Activated naive CD4-positive, alpha-beta T cell treated with anti-CD3 and anti-CD28 coated beads, Interleukin-2, amount 50 U/mL, for 72 hours (primary cell): Measurements from ENCODE around the gene CST7. TPM values are rescaled to one million over a fixed set of nuclear protein-coding genes. Genes with fewer than 3 reads are reported as not detected.
A peak's percentile ranks its signal among the peaks of the same experiment; 100 is the strongest.
"Not testable (repeated sequence)": the region's sequence is repeated elsewhere in the genome, so short reads cannot be mapped to it uniquely, and the experiment has no call there.

Source experiments
- ATAC-seq, 2 donors: fragments of 150-1000 bp; cut with Tn5 transposase; 2 replicates each; pipeline ENCODE4 v1.10.0; 2021; ENCODE audit warnings: mild to moderate bottlenecking in 2 of 2, moderate library complexity in 2 of 2
- DNase-seq, 2 donors: peaks; one replicate each; pipeline ENCODE4 v3.0.0; 2021 to 2022; ENCODE audit warnings: low spot score in 2 of 2
- H3K27ac Mint-ChIP-seq, 2 donors: one replicate each; pipeline ENCODE4 v1.8.0; 2022; ENCODE audit warnings: mild to moderate bottlenecking in 2 of 2, mixed read lengths in 2 of 2
- H3K36me3 Mint-ChIP-seq, 2 donors: one replicate each; pipeline ENCODE4 v1.8.0; 2022; ENCODE audit warnings: mixed read lengths in 2 of 2
- H3K9me3 Mint-ChIP-seq, 2 donors: one replicate each; pipeline ENCODE4 v1.8.0; 2022; ENCODE audit warnings: mixed read lengths in 2 of 2
- total RNA-seq, 2 donors: library from RNA; stranded (reverse); gene quantifications; one replicate each; pipeline ENCODE4 v1.2.3, GENCODE V29; 2022

The CST7 gene
- total RNA-seq, 2 donors from 2014 or later = 29.8 to 50.3 TPM

DNA sequence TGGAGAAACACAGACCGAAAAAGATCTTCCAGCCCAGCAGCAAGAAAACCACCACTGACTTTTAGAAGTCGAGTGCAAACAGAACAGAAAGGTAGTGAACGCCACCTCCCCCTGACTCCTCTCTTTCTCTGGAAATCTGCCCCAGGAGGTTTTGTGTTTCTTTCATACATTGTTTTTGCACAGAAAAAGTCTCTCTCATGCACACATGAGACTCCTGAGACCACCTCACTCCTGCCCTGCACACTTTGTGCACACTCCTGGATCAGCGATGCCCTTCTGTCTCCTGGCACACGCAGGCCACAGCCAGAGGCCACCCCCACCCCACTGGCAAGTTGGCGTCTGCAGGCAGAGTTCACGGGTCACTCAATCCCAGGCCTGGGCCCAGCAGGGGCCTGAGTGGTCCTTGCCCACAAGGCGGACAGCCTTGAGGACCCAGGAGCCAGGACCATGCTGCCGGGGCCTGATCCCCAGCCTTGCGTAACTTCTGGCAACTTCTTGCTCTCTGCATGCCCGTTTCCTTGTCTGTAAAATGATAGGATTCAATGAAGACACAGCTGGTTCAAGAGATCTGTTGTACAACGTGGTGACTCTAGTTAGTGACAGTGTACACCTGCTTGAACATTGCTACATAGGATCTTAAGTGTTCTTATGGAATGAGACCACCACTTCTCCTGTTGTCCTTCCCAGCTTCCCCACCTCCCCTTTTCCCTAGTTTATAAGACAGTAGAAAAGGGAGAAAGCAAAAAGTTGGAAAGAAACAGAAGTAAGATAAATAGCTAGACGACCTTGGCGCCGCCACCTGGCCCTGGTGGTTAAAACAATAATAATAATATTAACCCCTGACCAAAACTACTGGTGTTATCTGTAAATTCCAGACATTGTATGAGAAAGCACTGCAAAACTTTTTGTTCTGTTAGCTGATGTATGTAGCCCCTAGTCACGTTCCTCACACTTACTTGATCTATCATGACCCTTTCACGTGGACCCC is 30.2 kb upstream of the CST7 start:
- H3K36me3 Mint-ChIP-seq = peaks cover 8 to 9% of the 10 kb centered on the region in 2 donors
- no peak for DNase-seq
- peaks cover 0 to 5% of the 10 kb centered on the region in 2 donors for H3K9me3 Mint-ChIP-seq
- H3K27ac Mint-ChIP-seq = no peak overlapping the region
- ATAC-seq = peak in 1 of 2 donors; percentile 5

DNA sequence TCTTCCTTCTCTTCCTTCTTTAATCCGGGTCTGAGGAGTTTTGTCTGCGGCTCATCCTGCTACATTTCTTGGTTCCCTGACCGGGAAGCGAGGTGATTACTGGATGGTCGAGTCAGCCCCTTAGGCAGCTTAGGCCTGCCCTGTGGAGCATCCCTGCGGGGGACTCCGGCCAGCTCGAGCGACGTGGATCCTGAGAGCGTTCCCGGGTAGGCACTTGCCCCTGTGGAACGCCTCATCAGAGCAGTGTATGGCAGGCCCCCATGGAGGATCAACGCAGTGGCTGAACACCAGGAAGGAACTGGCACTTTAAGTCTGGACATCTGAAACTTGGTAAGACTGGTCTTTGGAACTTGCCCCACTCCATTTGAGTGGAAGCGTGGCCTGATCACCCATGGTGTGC is 29.4 kb upstream of the CST7 start:
- not testable (repeated sequence) for ATAC-seq, H3K36me3 Mint-ChIP-seq, DNase-seq, H3K27ac Mint-ChIP-seq, H3K9me3 Mint-ChIP-seq

DNA sequence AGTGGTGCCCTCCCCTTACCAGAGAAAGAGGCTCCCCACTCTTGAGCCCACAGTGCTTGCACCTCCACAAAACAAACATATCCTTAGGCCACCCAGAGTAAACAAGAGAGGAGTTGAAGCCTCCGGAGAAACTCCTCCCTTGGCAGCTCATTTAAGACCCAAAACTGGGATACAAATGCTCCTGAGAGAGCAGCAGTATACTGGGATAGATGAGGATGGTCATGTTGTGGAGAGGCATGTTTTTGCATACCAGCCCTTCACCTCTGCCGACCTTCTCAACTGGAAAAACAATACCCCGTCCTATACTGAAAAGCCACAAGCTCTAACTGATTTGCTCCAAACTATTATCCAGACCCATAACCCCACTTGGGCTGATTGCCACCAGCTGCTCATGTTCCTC is 28.4 kb upstream of the CST7 start:
- not testable (repeated sequence) for H3K9me3 Mint-ChIP-seq, H3K27ac Mint-ChIP-seq, ATAC-seq, DNase-seq, H3K36me3 Mint-ChIP-seq

DNA sequence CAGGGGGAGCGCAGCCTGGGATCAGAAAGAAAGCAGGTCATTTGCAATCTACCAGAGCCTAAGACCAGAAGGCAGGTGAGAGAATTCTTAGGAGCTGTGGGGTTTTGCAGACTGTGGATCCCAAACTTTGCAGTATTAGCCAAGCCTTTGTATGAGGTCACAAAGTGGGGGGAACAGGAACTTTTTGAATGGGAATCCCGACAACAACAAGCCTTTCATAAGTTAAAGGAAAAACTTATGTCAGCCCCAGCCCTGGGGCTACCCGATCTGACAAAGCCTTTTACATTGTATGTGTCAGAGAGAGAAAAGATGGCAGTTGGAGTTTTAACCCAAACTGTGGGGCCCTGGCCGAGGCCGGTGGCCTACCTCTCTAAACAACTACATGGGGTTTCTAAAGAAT is 19.8 kb upstream of the CST7 start:
- not testable (repeated sequence) for DNase-seq, H3K36me3 Mint-ChIP-seq, H3K9me3 Mint-ChIP-seq, ATAC-seq
- peak overlapping the region in 1 of 2 donors; percentile 40 for H3K27ac Mint-ChIP-seq

DNA sequence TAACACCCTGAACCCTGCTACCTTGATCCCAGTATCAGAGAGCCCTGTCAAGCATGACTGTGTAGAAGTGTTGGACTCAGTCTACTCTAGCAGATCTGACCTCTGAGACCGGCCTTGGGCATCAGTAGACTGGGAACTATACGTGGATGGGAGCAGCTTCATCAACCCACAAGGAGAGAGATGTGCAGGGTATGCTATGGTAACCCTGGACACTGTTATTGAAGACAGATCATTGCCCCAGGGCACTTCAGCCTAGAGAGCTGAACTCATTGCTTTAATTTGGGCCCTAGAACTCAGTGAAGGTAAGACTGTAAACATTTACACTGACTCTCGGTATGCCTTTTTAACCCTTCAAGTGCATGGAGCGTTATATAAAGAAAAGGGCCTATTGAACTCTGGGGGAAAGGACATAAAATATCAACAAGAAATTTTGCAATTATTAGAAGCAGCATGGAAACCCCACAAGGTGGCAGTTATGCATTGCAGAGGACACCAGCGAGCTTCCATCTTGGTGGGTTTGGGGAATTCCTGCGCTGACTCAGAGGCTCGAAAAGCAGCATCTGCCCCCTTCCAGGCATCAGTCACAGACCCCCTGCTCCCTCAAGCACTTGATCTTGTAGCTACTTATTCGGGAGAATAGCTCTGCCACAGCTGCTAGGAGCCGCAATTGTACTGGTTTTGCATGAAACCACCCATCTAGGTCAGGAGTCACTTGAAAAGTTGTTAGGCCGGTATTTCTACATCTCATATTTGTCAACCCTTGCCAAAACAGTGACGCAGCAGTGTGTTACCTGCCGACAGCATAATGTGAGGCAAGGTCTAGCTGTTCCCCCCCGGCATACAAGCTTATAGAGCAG is 19.0 kb upstream of the CST7 start:
- not testable (repeated sequence) for ATAC-seq, H3K27ac Mint-ChIP-seq, H3K36me3 Mint-ChIP-seq, H3K9me3 Mint-ChIP-seq, DNase-seq

- H3K9me3 Mint-ChIP-seq, DNase-seq, H3K36me3 Mint-ChIP-seq, ATAC-seq: not testable (repeated sequence)
- H3K27ac Mint-ChIP-seq = peak overlapping the region in 1 of 2 donors; percentile 68
Measured at GRCh38 chr20:24930724-24931688, 18.1 kb upstream of the CST7 start.

DNA sequence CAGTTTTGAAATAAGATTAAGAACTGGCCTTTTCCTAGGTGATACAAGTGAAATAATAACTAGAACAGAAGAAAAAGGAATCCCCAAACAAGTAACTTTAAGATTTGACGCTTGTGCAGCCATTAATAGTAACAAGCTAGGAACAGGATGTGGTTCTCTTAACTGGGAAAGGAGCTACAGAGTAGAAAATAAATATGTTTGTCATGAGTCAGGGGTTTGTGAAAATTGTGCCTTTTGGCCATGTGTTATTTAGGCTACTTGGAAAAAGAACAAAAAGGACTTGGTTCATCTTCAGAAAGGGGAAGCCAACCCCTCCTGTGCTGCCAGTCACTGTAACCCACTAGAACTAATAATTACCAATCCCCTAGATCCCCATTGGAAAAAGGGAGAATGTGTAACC is 17.2 kb upstream of the CST7 start:
- H3K27ac Mint-ChIP-seq = peak overlapping the region; percentile 29 to 68
- peaks cover 0 to 16% of the 10 kb centered on the region in 2 donors for H3K36me3 Mint-ChIP-seq
- DNase-seq, ATAC-seq: not testable (repeated sequence)
- H3K9me3 Mint-ChIP-seq = peaks cover 0 to 14% of the 10 kb centered on the region in 2 donors

- Mint-ChIP-seq H3K36me3 (peaks cover 3 to 16% of the 10 kb centered on the region in 2 donors), H3K9me3 (peaks cover 0 to 20% of the 10 kb centered on the region in 2 donors), H3K27ac (peak overlapping the region in 1 of 2 donors; percentile 25)
- ATAC-seq (no peak), DNase-seq (no peak)
Measured at GRCh38 chr20:24933266-24933908, 15.7 kb upstream of the CST7 start.

DNA sequence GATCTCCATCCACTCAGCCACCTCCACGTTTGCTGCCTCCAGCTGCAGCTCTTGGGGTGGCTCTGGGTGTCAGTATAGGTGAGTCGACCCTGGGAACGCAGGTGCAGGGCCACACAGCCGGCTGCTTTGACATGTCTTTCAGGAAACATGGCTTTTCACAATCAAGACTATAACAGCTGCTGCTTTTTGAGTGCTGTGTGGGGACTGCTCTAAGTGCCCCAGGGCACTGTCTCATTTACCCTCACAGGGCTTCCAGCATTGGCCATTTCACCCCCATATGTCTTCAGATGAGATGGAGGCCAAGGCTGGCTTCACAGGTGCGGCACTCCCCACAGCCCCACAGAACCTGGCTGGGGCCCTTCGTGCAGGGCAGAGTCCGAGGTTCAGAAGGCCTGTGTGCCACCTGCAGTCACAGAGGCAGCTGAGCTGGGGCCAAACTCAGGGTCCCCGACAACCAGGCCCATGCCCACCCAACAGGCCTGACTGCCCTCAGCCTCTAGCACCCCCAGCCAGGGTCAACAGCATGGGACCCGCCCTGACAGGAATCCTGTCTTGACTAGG is 14.9 kb upstream of the CST7 start:
- no peak for ATAC-seq
- no peak overlapping the region for H3K27ac Mint-ChIP-seq
- H3K36me3 Mint-ChIP-seq = peaks cover 4 to 16% of the 10 kb centered on the region in 2 donors
- DNase-seq = no peak
- peaks cover 0 to 20% of the 10 kb centered on the region in 2 donors for H3K9me3 Mint-ChIP-seq

DNA sequence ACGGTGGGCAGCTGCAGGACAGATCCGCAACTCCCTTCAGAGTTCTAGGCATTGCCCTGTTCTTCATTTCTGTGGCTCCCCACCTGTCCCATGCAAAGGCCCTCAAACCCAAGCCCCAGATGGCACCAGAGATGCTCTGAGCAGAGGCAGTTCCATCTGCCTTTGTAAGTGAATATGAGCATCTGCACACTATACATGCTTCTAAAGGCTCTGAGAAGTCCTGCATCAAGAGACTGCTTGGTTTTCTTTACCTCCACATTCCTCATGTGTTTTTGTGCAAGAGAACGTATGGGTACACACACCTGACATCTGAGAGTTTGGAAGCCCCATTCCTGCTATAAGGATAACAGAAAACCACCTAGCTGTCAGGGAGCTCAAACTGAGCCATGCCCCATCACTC is 14.4 kb upstream of the CST7 start:
- peaks cover 0 to 20% of the 10 kb centered on the region in 2 donors for H3K9me3 Mint-ChIP-seq
- H3K36me3 Mint-ChIP-seq = peaks cover 4 to 16% of the 10 kb centered on the region in 2 donors
- no peak overlapping the region for H3K27ac Mint-ChIP-seq
- no peak for ATAC-seq
- no peak for DNase-seq

GRCh38 chr20:24935140-24935539 is 13.9 kb upstream of the CST7 start:
- DNase-seq = no peak
- Mint-ChIP-seq H3K27ac (no peak overlapping the region), H3K9me3 (peaks cover 0 to 20% of the 10 kb centered on the region in 2 donors), H3K36me3 (peaks cover 4 to 17% of the 10 kb centered on the region in 2 donors)
- no peak for ATAC-seq

DNA sequence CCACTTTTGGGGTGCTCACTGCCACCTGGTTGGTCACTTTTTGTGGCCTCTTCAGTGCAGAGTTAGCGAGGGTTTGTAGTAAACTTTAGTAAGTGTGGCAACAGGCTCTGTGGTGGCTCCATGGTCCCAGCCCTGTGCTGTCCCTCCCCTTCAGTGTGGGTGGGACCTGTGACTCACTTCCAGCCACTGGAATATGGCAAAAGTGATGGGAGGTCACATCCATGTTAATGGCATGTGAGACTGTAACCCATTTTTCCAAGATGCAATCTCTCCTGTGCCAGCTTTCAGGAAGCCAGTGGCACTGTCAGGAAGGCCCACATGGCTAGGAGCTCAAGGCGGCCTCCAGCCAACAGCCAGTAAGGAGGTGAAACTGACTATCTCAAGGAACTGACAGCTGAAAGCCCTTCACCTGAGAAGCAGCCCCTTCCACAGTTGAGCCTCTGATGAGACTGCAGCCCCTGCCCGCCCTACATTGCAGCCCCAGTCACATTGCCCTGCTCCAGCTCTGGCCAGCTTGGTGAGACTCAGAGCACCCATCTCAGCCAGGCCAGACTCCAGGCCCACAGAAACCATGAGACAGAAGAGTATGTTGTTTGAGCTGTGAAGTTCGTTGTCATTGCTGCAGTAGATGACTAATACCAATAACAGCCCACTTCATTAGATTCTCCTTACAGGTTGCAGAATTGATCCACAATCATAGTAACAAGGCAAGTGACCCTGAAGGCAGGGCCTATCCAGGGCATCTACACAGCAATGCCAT is 13.1 kb upstream of the CST7 start:
- H3K27ac Mint-ChIP-seq = peak overlapping the region; percentile 29 to 59
- DNase-seq (no peak), ATAC-seq (peak; percentile 66 to 80)
- peaks cover 4 to 27% of the 10 kb centered on the region in 2 donors for H3K9me3 Mint-ChIP-seq
- peaks cover 9 to 25% of the 10 kb centered on the region in 2 donors for H3K36me3 Mint-ChIP-seq

GRCh38 chr20:24936526-24937407 is 12.3 kb upstream of the CST7 start:
- ATAC-seq (no peak), DNase-seq (no peak)
- peak overlapping the region; percentile 29 to 59 for H3K27ac Mint-ChIP-seq
- peaks cover 4 to 33% of the 10 kb centered on the region in 2 donors for H3K9me3 Mint-ChIP-seq
- H3K36me3 Mint-ChIP-seq = peaks cover 10 to 33% of the 10 kb centered on the region in 2 donors

- peaks cover 4 to 36% of the 10 kb centered on the region in 2 donors for H3K9me3 Mint-ChIP-seq
- no peak for ATAC-seq
- H3K36me3 Mint-ChIP-seq = peaks cover 17 to 35% of the 10 kb centered on the region in 2 donors
- no peak for DNase-seq
- H3K27ac Mint-ChIP-seq = no peak overlapping the region
Measured at GRCh38 chr20:24937579-24937978, 11.5 kb upstream of the CST7 start.
